Peyer's patch (tissue), 4 donors: Measurements from ENCODE around the gene ANKMY2. TPM values are rescaled to one million over a fixed set of nuclear protein-coding genes. Genes with fewer than 3 reads are reported as not detected.

Experiments
- DNase-seq, 3 donors: peaks; one replicate each; pipeline ENCODE4 v3.0.0-alpha.2; 2017 to 2019
- H3K27ac ChIP-seq, 4 donors: fragments of 200-600 bp; sonication (generic); one replicate each; pipeline ENCODE4 v1.5.1; 2016 to 2019
- H3K27me3 ChIP-seq, 2 donors: fragments of 200-600 bp; sonication (generic); one replicate each; pipeline ENCODE4 v1.5.1; 2019
- H3K36me3 ChIP-seq, 3 donors: fragments of 200-600 bp; sonication (generic); one replicate each; pipeline ENCODE4 v1.5.1; 2016 to 2019
- H3K4me1 ChIP-seq, 4 donors: fragments of 200-600 bp; sonication (generic); one replicate each; pipeline ENCODE4 v1.5.1; 2016 to 2019
- H3K4me3 ChIP-seq, 4 donors: fragments of 200-600 bp; sonication (generic); 1 replicate in 3 of 4; 2 replicates in 1 of 4; pipeline ENCODE4 v1.5.1; 2016 to 2019; ENCODE audit warnings: mild to moderate bottlenecking in 1 of 4
- H3K9me3 ChIP-seq, 4 donors: fragments of 200-600 bp; sonication (generic); one replicate each; pipeline ENCODE4 v1.5.1; 2016 to 2019; ENCODE audit warnings: mild to moderate bottlenecking in 1 of 4
- POLR2A ChIP-seq, 2 donors: fragments of 450-650 bp; IDR thresholded peaks; one replicate each; pipeline ENCODE4 v1.5.1; 2017; ENCODE audit warnings: antibody characterized with exemption in 2 of 2, mild to moderate bottlenecking in 2 of 2, moderate library complexity in 2 of 2
- total RNA-seq, 4 donors: library from RNA; depleted of rRNA; stranded (reverse); fragments of >200 nt; gene quantifications; one replicate each; pipeline ENCODE4 v1.1.0, GENCODE V29; 2016
- TF ChIP-seq, protein P1 (sequence below), 6 experiments: fragments of 450-650 bp in 4 of 6; fragments of 200-600 bp in 2 of 6; sonication (generic) in 1 of 6; IDR thresholded peaks; one replicate each; pipeline ENCODE4 v1.5.1; 2017 to 2019; ENCODE audit warnings: antibody characterized with exemption in 6 of 6, mild to moderate bottlenecking in 3 of 6, moderate library complexity in 1 of 6

ANKMY2 gene
- total RNA-seq, 4 donors from 2014 or later = 19.3 to 21.5 (median 20.5) TPM

DNA sequence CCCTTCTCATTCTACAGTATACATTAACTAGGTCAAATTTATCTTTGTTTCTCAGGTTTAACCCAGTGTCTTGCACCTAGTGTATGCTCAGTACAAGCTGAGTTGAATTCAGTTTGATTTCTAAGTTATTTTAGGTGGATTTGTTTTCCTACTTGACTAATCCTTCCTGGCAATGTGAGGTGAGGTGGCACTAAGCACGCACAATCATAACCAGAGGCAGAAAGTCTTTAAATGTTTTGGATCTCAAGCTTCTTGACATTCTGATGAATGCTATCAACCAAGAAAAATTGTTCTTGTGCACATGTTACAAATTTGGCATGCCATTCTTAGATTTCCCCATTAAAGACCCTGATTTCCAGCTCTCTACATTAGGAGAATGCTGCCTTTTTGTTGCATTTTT is 3.6 kb upstream of the ANKMY2 start:
- Histone ChIP-seq H3K4me3 (no peak overlapping the region), H3K4me1 (peaks cover 0 to 21% (median 10%) of the 10 kb centered on the region in 4 donors), H3K9me3 (no peaks in the 10 kb centered on the region), H3K27me3 (no peaks in the 10 kb centered on the region), H3K27ac (no peak overlapping the region), H3K36me3 (no peaks in the 10 kb centered on the region)
- no peak for DNase-seq
- TF ChIP-seq, protein P1, sequence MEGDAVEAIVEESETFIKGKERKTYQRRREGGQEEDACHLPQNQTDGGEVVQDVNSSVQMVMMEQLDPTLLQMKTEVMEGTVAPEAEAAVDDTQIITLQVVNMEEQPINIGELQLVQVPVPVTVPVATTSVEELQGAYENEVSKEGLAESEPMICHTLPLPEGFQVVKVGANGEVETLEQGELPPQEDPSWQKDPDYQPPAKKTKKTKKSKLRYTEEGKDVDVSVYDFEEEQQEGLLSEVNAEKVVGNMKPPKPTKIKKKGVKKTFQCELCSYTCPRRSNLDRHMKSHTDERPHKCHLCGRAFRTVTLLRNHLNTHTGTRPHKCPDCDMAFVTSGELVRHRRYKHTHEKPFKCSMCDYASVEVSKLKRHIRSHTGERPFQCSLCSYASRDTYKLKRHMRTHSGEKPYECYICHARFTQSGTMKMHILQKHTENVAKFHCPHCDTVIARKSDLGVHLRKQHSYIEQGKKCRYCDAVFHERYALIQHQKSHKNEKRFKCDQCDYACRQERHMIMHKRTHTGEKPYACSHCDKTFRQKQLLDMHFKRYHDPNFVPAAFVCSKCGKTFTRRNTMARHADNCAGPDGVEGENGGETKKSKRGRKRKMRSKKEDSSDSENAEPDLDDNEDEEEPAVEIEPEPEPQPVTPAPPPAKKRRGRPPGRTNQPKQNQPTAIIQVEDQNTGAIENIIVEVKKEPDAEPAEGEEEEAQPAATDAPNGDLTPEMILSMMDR (IDR thresholded peaks at IDR 0.05) = no peak
- TF ChIP-seq POLR2A (IDR thresholded peaks at IDR 0.05) = no peak

DNA sequence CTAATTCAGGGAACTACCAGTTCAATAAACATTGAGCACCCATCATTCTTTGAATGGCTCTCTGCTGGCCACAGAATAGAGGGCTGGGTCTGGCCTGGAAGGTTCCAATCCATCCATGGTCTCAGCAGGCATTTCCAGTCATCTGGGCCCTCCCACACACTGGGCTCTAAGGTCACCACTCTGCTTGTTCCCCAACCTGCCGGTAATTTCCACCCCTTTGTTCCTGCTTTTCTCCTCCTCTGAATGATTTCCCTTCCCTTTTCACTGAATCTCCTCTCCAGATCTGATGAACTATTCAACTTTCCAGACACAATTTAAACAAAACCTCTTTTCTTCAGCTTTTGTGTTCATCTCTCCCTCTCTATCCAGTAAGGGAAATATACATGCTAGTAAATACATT is 3.0 kb upstream of the ANKMY2 start:
- Histone ChIP-seq H3K4me3 (no peak overlapping the region), H3K4me1 (peaks cover 0 to 27% (median 10%) of the 10 kb centered on the region in 4 donors), H3K9me3 (no peaks in the 10 kb centered on the region), H3K27me3 (no peaks in the 10 kb centered on the region), H3K36me3 (no peaks in the 10 kb centered on the region), H3K27ac (no peak overlapping the region)
- no peak for DNase-seq
- no peak for TF ChIP-seq POLR2A (IDR thresholded peaks at IDR 0.05)
- TF ChIP-seq, protein P1 (IDR thresholded peaks at IDR 0.05) = no peak

DNA sequence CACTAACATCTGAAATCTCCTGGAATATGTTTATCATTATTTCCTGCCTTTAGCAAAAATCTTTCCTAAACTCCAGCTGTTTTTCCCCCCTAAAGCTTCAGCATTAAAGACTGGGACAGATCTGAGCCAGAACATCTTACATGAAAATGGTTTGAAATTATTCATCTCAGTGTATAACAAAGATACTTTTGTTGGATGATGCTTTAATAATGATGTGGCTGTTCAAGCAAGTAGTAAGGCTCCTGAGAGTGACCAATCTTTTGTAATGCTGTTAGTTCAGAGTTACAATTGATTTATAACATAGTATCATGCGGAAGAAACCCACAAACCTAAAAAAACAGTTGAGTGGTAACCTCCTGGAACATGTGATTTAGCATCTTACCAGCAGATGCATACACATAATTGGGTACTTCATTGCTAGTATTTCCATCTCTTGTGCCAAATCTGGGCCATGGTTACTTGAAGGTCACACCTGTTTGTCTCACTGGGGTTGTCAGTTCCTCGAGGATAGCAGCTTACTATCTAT is 1.9 kb upstream of the ANKMY2 start:
- Histone ChIP-seq H3K4me1 (peaks cover 0 to 36% (median 10%) of the 10 kb centered on the region in 4 donors), H3K4me3 (peak overlapping the region in 1 of 4 donors; percentile 79), H3K9me3 (no peaks in the 10 kb centered on the region), H3K36me3 (no peaks in the 10 kb centered on the region), H3K27me3 (no peaks in the 10 kb centered on the region), H3K27ac (no peak overlapping the region)
- TF ChIP-seq POLR2A (IDR thresholded peaks at IDR 0.05) = no peak
- TF ChIP-seq, protein P1 (IDR thresholded peaks at IDR 0.05) = no peak
- DNase-seq = no peak

DNA sequence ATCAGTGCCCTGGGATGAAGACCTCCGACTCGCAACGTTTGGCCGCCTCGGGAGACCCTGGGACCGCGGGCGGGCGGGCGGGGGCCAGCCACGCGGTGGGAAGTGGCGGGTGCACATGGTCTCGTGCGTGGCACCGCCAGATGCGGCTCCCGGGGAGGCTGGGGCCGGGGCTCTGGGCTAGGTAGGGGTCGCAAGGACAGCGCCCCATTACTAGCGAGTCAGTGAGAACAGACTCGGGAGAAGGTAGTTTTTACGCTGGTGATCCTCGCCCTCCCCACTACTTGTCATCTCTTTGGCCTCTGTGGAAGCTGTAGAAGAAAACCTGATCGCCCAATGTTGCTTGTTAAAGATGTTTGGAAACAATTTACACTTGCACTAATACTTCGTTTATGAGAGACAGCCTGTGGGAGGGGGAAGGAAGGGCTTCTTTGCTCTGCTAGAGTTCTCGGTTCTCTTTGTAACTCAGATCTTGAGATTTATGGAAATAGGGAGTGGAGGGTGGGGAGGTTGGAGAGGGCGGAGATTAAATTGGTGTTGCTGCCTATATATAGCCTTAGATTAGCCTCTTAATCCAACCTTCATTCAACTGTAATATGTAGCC is 1.0 kb upstream of the ANKMY2 start:
- Histone ChIP-seq H3K36me3 (no peaks in the 10 kb centered on the region), H3K4me3 (peak overlapping the region; percentile 79 to 94 (median 90)), H3K27me3 (no peaks in the 10 kb centered on the region), H3K4me1 (peaks cover 0 to 36% (median 10%) of the 10 kb centered on the region in 4 donors), H3K9me3 (no peaks in the 10 kb centered on the region), H3K27ac (peak overlapping the region; percentile 85 to 93 (median 89))
- no peak for DNase-seq
- TF ChIP-seq, protein P1 (IDR thresholded peaks at IDR 0.05) = no peak
- TF ChIP-seq POLR2A (IDR thresholded peaks at IDR 0.05) = no peak

DNA sequence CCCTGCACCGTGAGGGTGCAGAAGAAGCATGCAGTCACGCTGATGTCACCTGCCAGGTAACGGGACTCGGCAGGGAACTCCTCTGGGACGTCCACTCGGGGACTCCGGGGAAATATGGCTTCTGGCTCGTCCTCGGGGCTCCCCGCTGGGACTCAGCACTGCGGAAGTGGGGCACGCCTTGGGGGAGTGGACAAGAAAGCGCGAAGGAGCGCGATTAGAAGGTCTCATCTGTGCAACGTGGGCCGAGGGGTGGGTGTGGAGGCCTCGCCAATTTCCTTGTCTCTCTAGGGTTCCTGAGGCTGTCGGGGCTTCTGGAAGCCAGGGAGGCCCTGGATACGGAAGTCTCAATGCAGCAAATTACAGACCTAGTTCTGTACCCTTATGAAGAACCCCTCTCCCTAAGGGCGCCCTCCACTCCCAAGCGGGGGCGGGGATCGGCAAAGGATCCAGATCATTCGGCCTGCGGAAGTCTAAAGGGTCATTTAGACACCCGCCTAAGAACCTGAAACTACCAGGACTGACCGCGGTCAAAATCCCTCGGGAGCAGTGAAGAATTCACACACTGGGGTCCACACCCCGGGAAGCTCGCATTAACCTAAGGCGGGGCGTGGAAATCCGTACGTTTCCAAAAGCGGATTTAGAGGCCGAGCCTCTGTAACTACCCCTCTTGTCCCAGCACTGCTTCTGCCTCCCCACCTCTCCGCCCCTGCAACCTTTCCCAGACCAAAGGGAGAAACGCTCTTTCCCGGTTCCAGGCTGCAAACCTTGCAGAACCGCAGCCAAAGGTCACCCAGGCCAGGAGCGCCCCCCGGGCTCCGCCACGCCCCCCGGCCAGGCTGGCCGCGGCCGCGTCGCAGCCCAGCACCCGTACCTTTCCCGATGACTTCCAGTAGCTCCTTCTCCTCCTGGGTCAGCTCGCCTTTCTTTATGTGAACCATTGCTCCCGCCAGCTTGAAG is 640 bp downstream of the ANKMY2 start:
- peaks cover 0 to 36% (median 10%) of the 10 kb centered on the region in 4 donors for H3K4me1 ChIP-seq
- no peaks in the 10 kb centered on the region for H3K36me3 ChIP-seq
- peak; percentile 65 to 81 (median 77) for DNase-seq
- H3K4me3 ChIP-seq = peak overlapping the region; percentile 79 to 94 (median 90)
- no peaks in the 10 kb centered on the region for H3K9me3 ChIP-seq
- no peaks in the 10 kb centered on the region for H3K27me3 ChIP-seq
- H3K27ac ChIP-seq = peak overlapping the region; percentile 85 to 93 (median 89)
- TF ChIP-seq, protein P1 (IDR thresholded peaks at IDR 0.05) = no peak
- TF ChIP-seq POLR2A (IDR thresholded peaks at IDR 0.05) = no peak
